Measurements from ENCODE around the gene CADPS.

DNA sequence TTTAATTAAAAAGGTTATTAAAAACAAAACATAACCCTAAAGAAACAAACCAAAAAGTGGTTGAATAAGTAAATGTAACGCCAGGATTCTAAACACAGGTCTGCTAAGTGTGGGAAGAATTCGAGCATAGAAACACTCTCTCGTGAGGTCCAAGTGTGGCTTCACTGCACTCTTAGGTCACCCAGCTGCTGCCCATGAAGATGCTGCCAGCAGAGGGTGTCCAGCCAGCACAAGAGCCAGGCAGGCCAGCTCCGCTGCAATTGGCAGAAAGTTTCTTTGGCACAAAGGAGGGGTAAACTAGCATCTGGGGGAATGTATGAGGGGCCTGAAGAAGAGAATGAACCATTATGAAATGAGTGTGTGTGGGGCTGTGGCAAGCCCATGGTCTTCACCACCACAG, 286.1 kb downstream of the CADPS start:
- no peak for TF ChIP-seq POLR2AphosphoS5 (IDR thresholded peaks at IDR 0.05)
- no peak for TF ChIP-seq CTCF (IDR thresholded peaks at IDR 0.05)
